K562 (cell line): ENCODE results near the gene TUBG2. TPM values are rescaled to one million over a fixed set of nuclear protein-coding genes. Genes with fewer than 3 reads are reported as not detected.

Source experiments
- AFF4 ChIP-seq: sonication (generic); formaldehyde crosslinking; IDR thresholded peaks from 2 replicates; pipeline ENCODE4 v1.8.0; 2023; ENCODE audit warnings: mild to moderate bottlenecking, missing genetic modification reagents
- BRF2 ChIP-seq: IDR thresholded peaks from 3 replicates; pipeline ENCODE4 v1.6.1; 2011; ENCODE audit warnings: borderline replicate concordance, mild to moderate bottlenecking; ENCODE audit not compliant: insufficient read length, insufficient read depth
- CHCHD3 ChIP-seq: fragments of 250-450 bp; sonication (Bioruptor Pico); IDR thresholded peaks from 2 replicates; pipeline ENCODE4 v2.1.2; 2022; ENCODE audit warnings: mild to moderate bottlenecking
- EP400 ChIP-seq: fragments of 450-650 bp; IDR thresholded peaks from 2 replicates; pipeline ENCODE4 v1.6.1; 2017; ENCODE audit warnings: antibody characterized with exemption, mild to moderate bottlenecking, moderate library complexity
- MTA1 ChIP-seq: fragments of 450-650 bp; IDR thresholded peaks from 2 replicates; pipeline ENCODE4 v1.6.1; 2017; ENCODE audit warnings: borderline replicate concordance
- NFYB ChIP-seq: IDR thresholded peaks from 2 replicates; pipeline ENCODE4 v1.6.1; 2011; ENCODE audit warnings: mild to moderate bottlenecking, moderate library complexity; ENCODE audit not compliant: insufficient read length; ENCODE audit errors: extremely low read depth
- RNF2 ChIP-seq: sonication (generic); IDR thresholded peaks from 2 replicates; pipeline ENCODE4 v1.6.1; 2016
- SMAD4 ChIP-seq: fragments of 250-450 bp; sonication (Bioruptor Pico); conservative IDR thresholded peaks from 2 replicates; pipeline ENCODE4 v1.8.0; 2021; ENCODE audit warnings: inconsistent platforms, mild to moderate bottlenecking, moderate library complexity
- THRAP3 ChIP-seq: fragments of 450-650 bp; IDR thresholded peaks from 2 replicates; pipeline ENCODE4 v1.6.1; 2016; ENCODE audit warnings: mild to moderate bottlenecking, inconsistent platforms, borderline replicate concordance
- TRIM28 ChIP-seq: fragments of 450-650 bp; IDR thresholded peaks from 2 replicates; pipeline ENCODE4 v1.6.1; 2017
- ZBTB34 ChIP-seq: fragments of 250-450 bp; sonication (Bioruptor Pico); IDR thresholded peaks from 2 replicates; pipeline ENCODE4 v1.8.0; 2021; ENCODE audit warnings: mild to moderate bottlenecking, moderate library complexity
- ZC3H8 ChIP-seq: fragments of 450-650 bp; IDR thresholded peaks from 2 replicates; pipeline ENCODE4 v1.6.1; 2017
- ZNF140 ChIP-seq: fragments of 250-450 bp; sonication (Bioruptor Pico); IDR thresholded peaks from 2 replicates; pipeline ENCODE4 v1.8.0; 2021; ENCODE audit warnings: moderate library complexity, mild to moderate bottlenecking, inconsistent platforms
- ZNF282 ChIP-seq: sonication (generic); formaldehyde crosslinking; IDR thresholded peaks from 2 replicates; pipeline ENCODE4 v1.8.1; 2023; ENCODE audit warnings: missing genetic modification reagents
- ZNF445 ChIP-seq: fragments of 250-450 bp; sonication (Bioruptor Pico); IDR thresholded peaks from 2 replicates; pipeline ENCODE4 v1.4.0; 2020; ENCODE audit warnings: low read depth, mild to moderate bottlenecking, moderate library complexity
- polyA plus RNA-seq, 8 experiments: library from polyadenylated mRNA; depleted of rRNA in 4 of 8; stranded (reverse) in 5 of 8; unstranded in 3 of 8; fragments of >200 nt; fragmentation: Nextera tagmentation in 2 of 8; fragmentation: Illumina TruSeq in 1 of 8; extraction: Ambion mirVana in 2 of 8; extraction: Trizol in 1 of 8; gene quantifications; 2 replicates each; pipeline versions ENCODE4 v1.2.1 to v1.2.3, GENCODE V29; 2011 to 2014; ENCODE audit warnings: inconsistent platforms in 1 of 8, missing spikeins in 1 of 8
- total RNA-seq, 7 experiments: library from RNA; depleted of rRNA in 6 of 7; stranded (reverse); fragments of >200 nt in 6 of 7; fragmentation: Illumina TruSeq in 2 of 7; extraction: Trizol in 2 of 7; gene quantifications; 2 replicates each; pipeline versions ENCODE4 v1.2.1 to v1.2.3, GENCODE V29; 2011 to 2021; ENCODE audit warnings: low replicate concordance in 1 of 7

Gene TUBG2
- total and polyA plus RNA-seq, 9 of the 15 experiments (the other 6 are each of a cell fraction or from before 2014, with no cell fraction given) = 0.09 to 0.80 (median 0.24) TPM; not detected in 2

GRCh38 chr17:42629411-42630009, 29.6 kb upstream of the TUBG2 start (continued):
- no peak for TF ChIP-seq ZBTB34 (CRISPR knock-in tag)
- TF ChIP-seq ZNF140 (CRISPR knock-in tag) = no peak
- no peak for TF ChIP-seq ZNF282 (CRISPR knock-in tag)
- no peak for TF ChIP-seq NFYB
- TF ChIP-seq ZNF445 (CRISPR knock-in tag) = no peak
- no peak for TF ChIP-seq RNF2
- TF ChIP-seq SMAD4 (CRISPR knock-in tag) = no peak
- TF ChIP-seq THRAP3 = no peak
- TF ChIP-seq MTA1 = no peak
- no peak for TF ChIP-seq BRF2
- no peak for TF ChIP-seq ZC3H8
- no peak for TF ChIP-seq AFF4
- TF ChIP-seq TRIM28 = no peak
- TF ChIP-seq CHCHD3 (CRISPR knock-in tag) = no peak
- no peak for TF ChIP-seq EP400
